Stimulated activated CD4-positive, alpha-beta T cell treated with anti-CD3 and anti-CD28 coated beads, Interleukin-2, amount 100 ng/mL, for 48 hours (primary cell): Measurements from ENCODE around the gene AGBL1.
"Not testable (repeated sequence)": the region's sequence is repeated elsewhere in the genome, so short reads cannot be mapped to it uniquely, and the experiment has no call there.

Experiments
- DNase-seq, 2 donors: peaks; one replicate each; pipeline ENCODE4 v3.0.0-alpha.2; 2020

Gene AGBL1

GRCh38 chr15:86413191-86413590 lies 333.5 kb downstream of the AGBL1 start:
- DNase-seq, result no peak

GRCh38 chr15:86425746-86426145 lies 346.1 kb downstream of the AGBL1 start:
- DNase-seq, result no peak

DNA sequence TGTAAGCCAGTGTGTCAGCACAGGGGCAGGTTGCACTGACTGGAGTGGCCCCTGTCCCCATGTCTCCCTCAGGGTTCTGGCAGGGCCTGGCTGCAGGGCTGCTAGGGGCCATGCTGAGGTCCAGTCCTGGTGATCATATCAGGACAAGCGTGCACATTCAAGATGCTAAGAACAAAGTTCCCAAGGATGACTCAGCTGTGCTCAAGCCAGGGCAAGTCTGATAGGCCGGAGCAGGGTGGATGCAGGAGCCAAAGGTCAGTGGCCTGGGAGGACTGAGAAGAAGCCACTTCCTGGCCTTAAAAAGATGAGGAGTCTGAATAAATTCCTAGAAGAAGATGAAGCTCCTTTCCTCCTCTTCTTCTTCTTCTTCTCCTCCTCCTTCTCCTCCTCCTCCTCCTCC lies 353.2 kb downstream of the AGBL1 start:
- no peak for DNase-seq

DNA sequence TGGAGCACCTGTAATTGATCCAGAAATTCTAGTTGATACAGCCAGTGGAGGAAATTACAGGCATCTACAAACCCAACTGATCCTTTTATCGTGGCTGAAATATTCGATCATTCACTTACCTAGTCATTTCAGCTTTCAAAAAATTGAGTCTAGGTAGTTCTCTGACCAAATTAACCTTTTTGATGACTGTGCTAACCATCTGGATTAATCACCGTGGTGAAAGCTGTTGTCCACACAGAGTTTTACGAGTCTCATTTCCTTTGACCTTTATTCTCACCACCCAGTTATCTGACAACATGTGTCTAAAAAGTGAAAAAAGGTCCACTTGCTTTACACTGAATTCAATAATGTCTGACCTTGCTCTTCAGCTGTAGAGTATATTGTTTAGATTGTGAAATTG lies 354.3 kb downstream of the AGBL1 start:
- DNase-seq, result no peak

GRCh38 chr15:86439614-86440013 lies 359.9 kb downstream of the AGBL1 start:
- DNase-seq, result no peak

DNA sequence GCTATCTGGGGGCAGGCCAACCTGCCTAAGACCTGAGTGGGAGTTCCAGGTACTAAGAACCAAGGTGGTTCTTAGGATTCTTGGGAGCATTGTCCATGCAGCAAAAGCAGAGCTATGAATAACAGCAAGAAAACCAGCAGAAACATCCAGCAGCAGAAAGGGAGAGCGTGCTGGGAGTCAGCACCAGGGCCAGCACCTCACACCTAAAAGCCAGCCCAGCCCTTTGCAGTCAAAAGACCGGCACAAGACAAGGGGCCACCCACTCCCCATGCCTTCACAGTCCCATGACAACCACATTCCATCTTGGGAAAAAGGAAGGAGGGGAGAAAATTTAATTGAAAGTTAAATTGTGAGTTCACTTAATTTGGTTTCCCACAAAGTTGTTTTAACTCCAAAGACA lies 364.9 kb downstream of the AGBL1 start:
- no peak for DNase-seq

DNA sequence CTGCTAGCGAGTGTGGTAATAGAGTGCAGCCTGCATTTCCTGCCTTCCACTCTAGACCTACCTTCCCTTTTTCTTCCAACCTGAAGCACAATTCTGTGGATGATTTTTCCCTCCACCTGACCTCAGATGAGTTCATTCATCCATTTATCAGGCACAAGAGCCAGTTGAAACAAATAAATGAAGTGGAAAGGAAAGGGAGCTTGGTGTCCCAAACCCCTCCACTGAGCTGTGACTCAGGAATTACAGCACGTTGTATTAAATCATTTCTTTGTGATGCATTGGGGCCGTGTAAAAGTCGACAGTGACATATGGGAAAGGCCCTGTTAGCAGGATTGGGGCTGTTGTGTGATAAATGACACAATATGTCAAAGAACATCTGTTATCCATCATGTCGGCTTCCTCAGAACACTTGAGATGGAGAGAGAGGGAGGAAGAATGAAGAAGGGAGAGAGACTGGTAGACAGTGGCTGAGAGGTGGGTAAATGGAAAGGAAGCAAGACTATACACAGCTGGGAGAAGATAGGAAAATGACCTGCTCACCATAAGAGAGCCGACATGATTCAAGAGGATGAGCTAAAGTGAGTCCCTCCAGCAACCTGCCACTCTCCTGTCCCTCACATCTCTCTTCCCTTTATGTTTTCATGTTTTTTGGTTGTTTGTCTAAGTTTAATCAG lies 366.0 kb downstream of the AGBL1 start:
- DNase-seq, result no peak

DNA sequence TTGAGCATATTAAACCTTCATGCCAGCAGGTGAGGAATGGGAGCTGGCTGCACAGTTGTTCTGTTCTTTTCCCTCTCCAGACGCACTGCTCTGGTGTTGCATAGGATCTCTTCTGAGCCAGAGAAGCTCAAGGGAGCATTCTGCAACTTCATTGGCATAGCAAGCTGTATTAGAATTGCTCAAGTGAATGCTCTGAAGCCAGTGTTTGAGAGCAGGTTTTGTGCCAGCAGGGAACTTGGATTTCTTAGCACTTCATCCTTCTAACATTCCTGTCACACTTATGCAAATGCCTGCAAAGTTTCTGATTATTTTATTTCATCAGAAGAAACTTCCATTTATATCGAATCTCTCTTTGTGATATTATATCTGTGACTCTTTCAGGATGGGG lies 366.6 kb downstream of the AGBL1 start:
- DNase-seq, result no peak

DNA sequence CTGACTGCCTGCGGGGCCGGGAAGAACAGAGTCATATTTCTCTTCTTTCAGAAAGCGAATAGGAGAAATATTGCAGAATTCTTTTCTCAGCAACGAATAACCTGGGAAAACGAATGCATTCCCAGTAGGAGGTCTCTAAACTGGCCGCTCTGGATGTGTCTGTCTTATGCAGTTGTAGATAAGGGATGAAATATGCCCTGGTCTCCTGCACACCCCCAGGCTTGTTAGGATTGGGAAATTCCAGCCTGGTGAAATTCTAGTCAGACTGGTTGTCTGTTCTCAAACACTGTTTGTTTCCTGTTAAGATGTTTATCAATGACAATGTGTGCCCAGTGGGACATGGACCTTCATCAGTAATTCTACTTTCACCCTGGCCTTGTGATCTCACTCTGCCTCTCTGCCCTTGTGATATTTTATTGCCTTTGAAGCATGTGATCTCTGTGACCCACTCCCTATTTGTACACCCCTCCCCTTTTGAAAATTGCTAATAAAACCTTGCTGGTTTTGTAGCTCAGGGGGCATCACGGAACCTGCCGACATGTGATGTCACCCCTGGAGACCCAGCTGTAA lies 385.9 kb downstream of the AGBL1 start:
- DNase-seq, result not testable (repeated sequence)

DNA sequence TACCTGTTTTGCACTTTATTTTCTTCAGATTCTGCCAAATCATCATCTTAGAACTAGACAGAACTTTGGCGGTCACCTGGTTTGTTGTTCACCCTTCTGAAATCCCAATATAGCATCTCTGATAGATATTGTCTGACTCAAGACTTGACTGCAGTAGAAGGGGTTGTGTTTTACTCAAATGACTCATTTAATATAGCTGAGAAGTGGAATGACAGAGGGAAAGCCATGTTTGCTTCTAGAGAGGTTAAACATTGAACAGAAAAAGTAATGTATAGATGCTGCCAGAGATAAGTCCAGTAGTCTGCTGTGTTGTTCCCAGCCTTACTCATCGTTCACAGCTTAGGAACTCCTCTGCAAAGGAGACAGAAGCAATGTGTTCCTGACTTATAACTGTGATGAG lies 402.0 kb downstream of the AGBL1 start:
- DNase-seq, result no peak

DNA sequence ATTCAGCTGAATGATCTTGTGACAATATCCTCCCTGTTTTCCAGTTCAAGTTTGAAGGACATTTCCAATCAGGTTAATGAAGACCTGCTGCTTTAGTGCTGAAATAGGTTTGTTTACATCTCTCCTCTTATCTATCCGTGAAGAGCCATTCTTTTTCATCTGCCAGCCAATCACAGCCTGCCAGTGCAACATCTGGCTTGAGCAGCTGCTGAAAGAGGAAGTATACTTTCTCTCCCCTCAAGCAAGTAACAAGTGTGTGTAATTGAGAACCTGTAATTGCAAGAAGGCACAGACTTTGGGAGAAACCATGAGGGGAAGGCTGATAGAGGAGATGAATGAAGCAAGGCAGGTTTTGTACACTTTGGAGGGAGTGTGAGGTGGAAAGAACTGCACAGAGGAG lies 404.3 kb downstream of the AGBL1 start:
- no peak for DNase-seq

DNA sequence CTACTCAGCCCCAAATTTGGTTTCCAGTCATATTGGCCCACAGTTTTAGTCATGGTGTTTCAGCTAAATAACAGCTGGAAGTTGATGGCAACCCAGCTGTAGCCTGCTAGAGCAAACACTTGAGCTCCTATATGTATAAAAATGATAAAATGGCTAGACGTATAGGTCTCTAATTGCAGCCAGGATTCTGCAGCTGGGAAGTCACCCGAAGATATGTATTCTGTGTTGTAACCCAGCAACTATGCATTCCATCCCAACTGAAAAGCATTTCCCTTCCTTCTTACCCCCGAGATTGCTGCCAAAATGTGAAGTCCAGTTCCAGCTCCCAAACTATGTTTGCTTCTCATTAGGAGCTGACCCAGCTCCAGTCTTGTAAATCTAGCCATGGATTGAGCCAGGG lies 408.4 kb downstream of the AGBL1 start:
- DNase-seq, result no peak

DNA sequence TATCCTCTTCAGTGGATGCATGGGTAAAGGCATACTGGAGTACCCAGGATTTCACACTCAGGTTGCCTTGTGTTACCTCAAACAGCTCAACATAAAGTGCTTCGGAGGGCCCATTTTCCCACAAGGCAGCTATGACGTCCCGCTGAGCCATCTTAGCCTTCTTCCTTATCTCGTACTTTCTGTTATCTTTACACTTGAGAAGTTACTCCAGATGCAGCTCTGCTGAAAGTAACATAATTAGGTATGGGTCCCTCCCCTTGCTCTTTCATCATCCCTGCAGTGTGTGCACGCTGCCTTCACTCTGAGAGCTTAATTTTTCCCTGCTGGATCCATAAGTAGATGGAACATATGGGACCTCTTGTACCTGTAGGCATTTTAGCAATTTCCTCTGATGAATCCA lies 410.3 kb downstream of the AGBL1 start:
- no peak for DNase-seq

DNA sequence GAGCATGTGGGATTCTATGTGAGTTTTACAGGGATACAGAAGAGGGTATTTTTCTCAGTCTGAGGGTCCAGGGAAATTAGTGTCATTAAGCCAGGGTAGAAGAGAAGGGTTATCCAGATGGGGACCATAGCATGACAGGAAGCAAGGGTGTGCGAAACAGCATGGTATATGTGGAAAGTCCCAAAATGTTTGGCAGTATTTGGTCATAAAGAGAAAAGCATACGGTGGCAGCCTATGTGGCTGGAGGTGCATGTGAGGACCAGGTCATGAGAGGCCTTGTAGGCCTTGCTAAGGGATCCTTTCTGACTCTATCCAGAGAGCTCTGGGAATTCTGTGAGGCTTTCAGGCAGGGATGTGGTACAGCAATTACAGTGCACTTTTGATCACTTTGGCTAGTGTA lies 411.4 kb downstream of the AGBL1 start:
- no peak for DNase-seq

DNA sequence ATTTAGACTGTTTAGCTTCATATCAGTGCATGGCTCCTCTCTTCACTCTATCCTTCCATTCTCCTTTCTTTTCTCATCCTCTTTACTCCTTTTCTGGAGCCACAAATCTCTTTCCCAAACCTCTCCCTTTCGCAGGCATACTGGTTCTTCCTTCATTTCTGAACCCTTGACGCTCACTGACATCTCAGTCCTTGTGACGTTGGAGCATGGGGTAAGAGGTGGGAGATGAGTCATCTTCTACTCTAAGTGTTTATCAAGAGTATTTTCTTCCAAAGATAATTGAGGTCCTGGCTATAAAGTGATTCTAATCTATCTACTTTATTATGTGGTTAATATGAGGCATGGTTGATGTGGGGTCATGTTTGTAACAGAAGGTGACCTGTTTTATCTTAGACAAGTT lies 414.2 kb downstream of the AGBL1 start:
- DNase-seq, result no peak

DNA sequence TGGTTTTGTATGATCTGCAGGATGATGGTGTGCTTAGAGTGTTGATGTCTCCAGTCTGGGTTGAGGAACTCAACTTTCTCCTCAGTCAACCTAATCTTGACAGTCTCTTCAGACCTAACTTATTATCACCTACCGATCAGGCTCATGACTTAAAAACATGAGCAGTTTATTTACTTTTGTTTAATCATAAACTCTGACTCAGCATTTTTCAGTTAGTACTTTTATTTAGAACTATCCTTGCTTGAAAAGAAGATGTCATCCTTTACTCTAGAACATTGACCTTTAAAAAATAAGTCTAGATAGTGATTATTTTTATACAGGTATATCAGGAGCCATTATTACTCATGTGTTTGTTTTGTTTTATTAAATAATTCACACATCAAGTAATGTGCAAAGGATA lies 414.8 kb downstream of the AGBL1 start:
- DNase-seq, result no peak

DNA sequence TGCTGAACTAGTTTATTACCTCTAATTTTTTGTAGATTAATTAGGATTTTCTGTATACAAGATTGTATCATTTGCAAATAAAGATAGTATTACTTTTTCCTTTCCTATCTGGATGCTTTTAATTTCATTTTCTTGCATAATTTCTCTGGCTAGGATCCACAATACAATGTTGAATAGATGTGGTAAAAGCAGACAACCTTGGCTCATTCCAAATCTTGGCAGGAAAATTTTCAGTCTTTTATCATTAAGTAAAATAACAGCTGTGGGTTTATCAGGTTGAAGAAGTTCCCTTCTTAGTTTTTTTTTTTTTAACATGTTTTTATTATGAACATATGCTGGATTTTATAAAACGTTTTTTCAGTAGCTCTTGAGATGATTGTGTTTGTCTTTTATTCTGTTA lies 422.6 kb downstream of the AGBL1 start:
- no peak for DNase-seq

- no peak for DNase-seq
Measured at GRCh38 chr15:86505951-86506350, 426.3 kb downstream of the AGBL1 start.

DNA sequence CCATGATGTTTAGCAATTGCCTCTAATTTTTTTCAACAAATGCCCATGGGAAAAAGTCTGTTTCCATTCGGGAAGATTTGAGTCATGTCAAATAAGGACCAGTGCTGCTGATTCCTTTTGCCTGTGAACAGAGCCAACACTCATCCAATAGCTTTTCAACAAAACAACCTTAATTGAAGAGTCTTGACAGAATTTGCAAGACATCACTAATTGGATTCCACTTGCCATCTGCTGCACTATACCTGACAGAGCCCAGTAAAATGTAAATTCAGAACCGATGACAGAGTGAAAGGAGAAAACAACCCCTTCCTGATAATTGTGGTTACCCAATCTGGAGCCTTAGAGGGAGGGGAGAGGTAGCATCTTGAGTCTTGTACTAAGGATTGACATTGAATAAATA lies 426.7 kb downstream of the AGBL1 start:
- no peak for DNase-seq

GRCh38 chr15:86515625-86516024 lies 436.0 kb downstream of the AGBL1 start:
- DNase-seq, result no peak

GRCh38 chr15:86522721-86523120 lies 443.1 kb downstream of the AGBL1 start:
- DNase-seq, result no peak

DNA sequence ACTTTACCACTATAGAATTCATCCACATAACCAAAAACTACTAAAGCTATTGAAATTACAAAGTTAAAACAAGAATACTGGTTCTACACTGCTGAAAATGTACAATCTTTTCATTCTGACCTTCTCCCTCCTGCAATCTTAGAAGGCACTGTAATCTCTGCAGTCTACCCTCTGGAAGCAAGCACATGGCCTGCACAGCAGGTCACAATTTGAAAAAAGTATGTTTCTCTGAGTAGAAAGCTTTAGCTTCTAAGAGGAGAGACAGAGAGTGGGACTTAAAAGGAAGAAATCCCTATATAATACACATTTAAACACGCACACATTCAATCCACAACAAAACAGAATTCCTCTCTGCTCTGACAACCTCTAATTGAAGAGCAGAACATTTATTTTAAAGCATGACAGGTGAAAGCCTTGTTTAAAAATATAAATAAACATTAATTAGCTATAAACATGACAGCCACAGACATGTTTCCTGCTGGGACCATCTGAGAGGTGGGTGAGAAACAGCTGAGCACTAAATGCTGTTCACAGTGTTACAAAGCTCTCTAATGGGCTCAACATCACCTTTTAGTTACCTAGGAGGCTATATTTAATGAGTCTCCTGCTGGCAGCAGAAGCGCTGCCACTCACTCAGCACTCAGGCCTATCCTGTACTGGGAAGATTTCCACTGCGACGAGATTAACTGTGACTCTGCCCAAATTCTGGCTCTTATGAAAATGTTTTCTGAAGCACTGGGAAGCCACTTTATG lies 447.4 kb downstream of the AGBL1 start:
- DNase-seq, result no peak

DNA sequence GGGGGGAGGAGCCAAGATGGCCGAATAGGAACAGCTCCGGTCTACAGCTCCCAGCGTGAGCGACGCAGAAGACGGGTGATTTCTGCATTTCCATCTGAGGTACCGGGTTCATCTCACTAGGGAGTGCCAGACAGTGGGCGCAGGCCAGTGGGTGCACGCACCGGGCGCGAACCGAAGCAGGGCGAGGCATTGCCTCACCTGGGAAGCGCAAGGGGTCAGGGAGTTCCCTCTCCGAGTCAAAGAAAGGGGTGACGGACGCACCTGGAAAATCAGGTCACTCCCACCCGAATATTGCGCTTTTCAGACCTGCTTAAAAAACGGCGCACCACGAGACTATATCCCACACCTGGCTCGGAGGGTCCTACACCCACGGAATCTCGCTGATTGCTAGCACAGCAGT lies 448.4 kb downstream of the AGBL1 start:
- DNase-seq, result not testable (repeated sequence)

- DNase-seq, result no peak
Measured at GRCh38 chr15:86538141-86538540, 458.5 kb downstream of the AGBL1 start.
